SH-SY5Y (cell line): ENCODE results near the gene OR52B6.

Source experiments
- GATA2 ChIP-seq: IDR thresholded peaks from 2 replicates; pipeline ENCODE4 v1.6.1; 2011; ENCODE audit warnings: mild to moderate bottlenecking, low read depth, low read length
- GATA3 ChIP-seq: IDR thresholded peaks from 2 replicates; pipeline ENCODE4 v1.6.1; 2011; ENCODE audit warnings: low read depth, mild to moderate bottlenecking, low read length, moderate library complexity

DNA sequence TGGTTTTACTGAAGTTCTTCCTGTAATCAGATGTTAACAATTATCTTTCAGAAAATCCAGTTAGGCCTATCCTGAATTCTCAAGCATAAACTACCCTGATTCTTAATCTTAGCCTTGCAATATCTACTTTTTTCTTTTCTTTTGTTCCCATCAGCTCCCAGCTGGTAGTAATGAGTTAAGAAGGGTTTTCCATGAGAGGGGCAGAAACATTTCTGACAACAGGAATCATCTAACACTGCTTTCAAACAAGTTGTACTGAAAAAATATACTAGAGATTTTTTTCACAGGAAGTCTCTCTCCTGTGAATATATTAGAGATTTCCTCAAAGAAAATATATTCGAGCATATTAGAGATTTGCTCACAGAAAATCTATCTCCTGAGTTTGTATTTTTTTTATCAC lies 12.5 kb downstream of the OR52B6 start:
- TF ChIP-seq GATA2: no peak
- no peak for TF ChIP-seq GATA3
